ENCODE results near the gene TMEM247. TPM values are rescaled to one million over a fixed set of nuclear protein-coding genes. Genes with fewer than 3 reads are reported as not detected.

TMEM247 gene
- total RNA-seq, 1 experiment from 2014 or later, result not detected

- ChIA-PET CTCF (no interaction called here), POLR2A (ENCODE audit: low non-redundant PET) (no interaction called here)
- no peak for DNase-seq (ENCODE audit: low spot score)
Measured at GRCh38 chr2:46525522-46526155, 46.3 kb downstream of the TMEM247 start.

GRCh38 chr2:46528880-46529279, 49.5 kb downstream of the TMEM247 start:
- no peak for DNase-seq (ENCODE audit: low spot score)
- no peaks in the 10 kb centered on the region for H3K36me3 ChIP-seq (ENCODE audit: insufficient read depth, low read length, poor library complexity, severe bottlenecking)
- no TSS peak for BruUV-seq (replicated peaks)
- no peak overlapping the region for H3K4me3 ChIP-seq (ENCODE audit: low read depth, low read length, poor library complexity, severe bottlenecking)
- no peak overlapping the region for H3K27ac ChIP-seq (ENCODE audit: low read depth, low read length, poor library complexity, severe bottlenecking)
- no peaks in the 10 kb centered on the region for H3K9me3 ChIP-seq (ENCODE audit: low read depth, low read length, poor library complexity, severe bottlenecking)
- ChIA-PET POLR2A (ENCODE audit: low non-redundant PET) (no interaction called here), CTCF (no interaction called here)
- intact Hi-C loops (cut with micrococcal nuclease; ENCODE audit: unreplicated experiment), result no loop called here
- no peak for TF ChIP-seq EZH2 (IDR thresholded peaks at IDR 0.05; ENCODE audit: borderline replicate concordance, low read depth, low read length, poor library complexity, severe bottlenecking)
- TF ChIP-seq CTCF (conservative IDR thresholded peaks at IDR 0.05; ENCODE audit: low read depth, low read length), result no peak
- no peaks in the 10 kb centered on the region for H3K4me1 ChIP-seq (ENCODE audit: insufficient read depth, low read length, poor library complexity, severe bottlenecking)
- no peaks in the 10 kb centered on the region for H3K27me3 ChIP-seq (replicated peaks; ENCODE audit: insufficient read depth, low read depth, low read length, poor library complexity)

More at GRCh38 chr2:46525522-46526155, 46.3 kb downstream of the TMEM247 start:
- Histone ChIP-seq H3K4me3 (ENCODE audit: low read depth, low read length, poor library complexity, severe bottlenecking) (no peak overlapping the region), H3K27ac (ENCODE audit: low read depth, low read length, poor library complexity, severe bottlenecking) (no peak overlapping the region), H3K27me3 (replicated peaks; ENCODE audit: insufficient read depth, low read depth, low read length, poor library complexity) (no peaks in the 10 kb centered on the region), H3K36me3 (ENCODE audit: insufficient read depth, low read length, poor library complexity, severe bottlenecking) (no peaks in the 10 kb centered on the region), H3K9me3 (ENCODE audit: low read depth, low read length, poor library complexity, severe bottlenecking) (no peaks in the 10 kb centered on the region), H3K4me1 (ENCODE audit: insufficient read depth, low read length, poor library complexity, severe bottlenecking) (no peaks in the 10 kb centered on the region)
- TF ChIP-seq CTCF (conservative IDR thresholded peaks at IDR 0.05; ENCODE audit: low read depth, low read length) (no peak), EZH2 (IDR thresholded peaks at IDR 0.05; ENCODE audit: borderline replicate concordance, low read depth, low read length, poor library complexity, severe bottlenecking) (no peak)
- no TSS peak for BruUV-seq (replicated peaks)
- intact Hi-C loops (cut with micrococcal nuclease; ENCODE audit: unreplicated experiment), result no loop called here

GRCh38 chr2:46530639-46531038, 51.3 kb downstream of the TMEM247 start:
- intact Hi-C loops (cut with micrococcal nuclease; ENCODE audit: unreplicated experiment), result no loop called here
- ChIA-PET CTCF (no interaction called here), POLR2A (ENCODE audit: low non-redundant PET) (no interaction called here)
- no peaks in the 10 kb centered on the region for H3K36me3 ChIP-seq (ENCODE audit: insufficient read depth, low read length, poor library complexity, severe bottlenecking)
- no peak for TF ChIP-seq CTCF (conservative IDR thresholded peaks at IDR 0.05; ENCODE audit: low read depth, low read length)
- TF ChIP-seq EZH2 (IDR thresholded peaks at IDR 0.05; ENCODE audit: borderline replicate concordance, low read depth, low read length, poor library complexity, severe bottlenecking), result no peak
- no TSS peak for BruUV-seq (replicated peaks)
- no peak overlapping the region for H3K4me3 ChIP-seq (ENCODE audit: low read depth, low read length, poor library complexity, severe bottlenecking)
- H3K27ac ChIP-seq (ENCODE audit: low read depth, low read length, poor library complexity, severe bottlenecking), result no peak overlapping the region
- no peaks in the 10 kb centered on the region for H3K4me1 ChIP-seq (ENCODE audit: insufficient read depth, low read length, poor library complexity, severe bottlenecking)
- DNase-seq (ENCODE audit: low spot score), result no peak
- no peaks in the 10 kb centered on the region for H3K9me3 ChIP-seq (ENCODE audit: low read depth, low read length, poor library complexity, severe bottlenecking)
- no peaks in the 10 kb centered on the region for H3K27me3 ChIP-seq (replicated peaks; ENCODE audit: insufficient read depth, low read depth, low read length, poor library complexity)

Measured in A673 (cell line).